GM21367 (cell line): ENCODE data around the gene RGS3.

ENCODE experiments used
- ATAC-seq: cut with Tn5 transposase; IDR thresholded peaks from one replicate; pipeline ENCODE4 v1.9.1; 2021; ENCODE audit not compliant: unreplicated experiment

The RGS3 gene

DNA sequence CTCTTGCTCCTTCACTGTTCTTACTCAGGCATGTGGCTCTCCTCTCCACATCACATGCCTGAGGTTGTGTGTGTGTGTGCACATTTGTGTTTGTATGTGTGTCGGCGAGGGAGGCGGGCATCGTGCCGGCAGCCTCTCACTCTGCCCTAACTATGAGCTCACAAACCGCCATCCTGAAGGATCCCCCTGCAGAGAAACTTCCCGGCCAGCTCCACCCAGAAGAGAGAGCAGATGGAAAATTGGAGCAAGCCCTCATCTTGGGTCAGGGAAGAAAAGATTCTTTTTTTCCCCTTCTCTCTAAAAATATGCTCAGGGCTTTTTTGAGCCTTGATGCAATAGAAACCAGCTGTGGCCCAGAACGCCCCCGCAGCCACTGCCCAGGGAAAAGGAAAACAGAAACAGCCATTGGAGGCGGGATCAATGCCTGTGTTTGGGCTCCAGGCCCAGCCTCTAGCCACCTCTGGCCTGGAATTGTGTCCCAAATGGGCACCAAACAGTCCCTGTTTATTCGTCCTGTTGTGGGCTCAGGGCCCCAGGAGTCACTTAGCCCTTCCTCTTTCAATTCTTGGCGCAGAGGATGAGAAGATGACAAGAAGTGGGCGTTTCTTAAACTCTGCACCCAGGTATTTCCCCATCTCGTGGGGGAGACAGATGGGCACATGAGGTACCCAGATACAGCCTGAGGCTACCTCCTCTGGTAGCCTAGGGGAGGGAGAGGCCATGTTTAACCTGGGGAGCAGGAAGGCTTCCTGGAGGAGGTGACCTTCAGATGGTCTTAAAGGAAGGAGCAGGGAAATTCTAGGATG lies 151.5 kb downstream of the RGS3 start:
- no peak for ATAC-seq

DNA sequence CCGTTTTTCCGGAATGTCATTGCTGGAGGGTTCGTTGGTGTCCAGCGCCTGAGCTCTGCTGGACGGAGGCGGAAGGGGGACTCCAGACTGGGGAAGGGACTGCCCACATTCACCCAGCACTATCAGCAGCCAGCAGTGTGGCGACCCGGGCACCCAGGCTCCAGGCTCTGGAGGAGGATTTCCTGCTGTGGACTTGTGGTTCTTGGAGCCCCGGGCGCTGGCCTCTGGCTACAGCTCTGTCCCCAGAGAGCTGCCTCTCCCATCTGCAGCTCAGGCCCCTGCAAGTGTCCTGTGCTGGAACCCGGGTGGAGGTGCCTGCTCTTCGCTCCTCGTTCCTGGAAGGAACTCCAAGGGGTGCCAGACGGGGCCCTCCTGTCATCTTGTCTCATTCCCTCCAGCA lies 152.6 kb downstream of the RGS3 start:
- no peak for ATAC-seq

DNA sequence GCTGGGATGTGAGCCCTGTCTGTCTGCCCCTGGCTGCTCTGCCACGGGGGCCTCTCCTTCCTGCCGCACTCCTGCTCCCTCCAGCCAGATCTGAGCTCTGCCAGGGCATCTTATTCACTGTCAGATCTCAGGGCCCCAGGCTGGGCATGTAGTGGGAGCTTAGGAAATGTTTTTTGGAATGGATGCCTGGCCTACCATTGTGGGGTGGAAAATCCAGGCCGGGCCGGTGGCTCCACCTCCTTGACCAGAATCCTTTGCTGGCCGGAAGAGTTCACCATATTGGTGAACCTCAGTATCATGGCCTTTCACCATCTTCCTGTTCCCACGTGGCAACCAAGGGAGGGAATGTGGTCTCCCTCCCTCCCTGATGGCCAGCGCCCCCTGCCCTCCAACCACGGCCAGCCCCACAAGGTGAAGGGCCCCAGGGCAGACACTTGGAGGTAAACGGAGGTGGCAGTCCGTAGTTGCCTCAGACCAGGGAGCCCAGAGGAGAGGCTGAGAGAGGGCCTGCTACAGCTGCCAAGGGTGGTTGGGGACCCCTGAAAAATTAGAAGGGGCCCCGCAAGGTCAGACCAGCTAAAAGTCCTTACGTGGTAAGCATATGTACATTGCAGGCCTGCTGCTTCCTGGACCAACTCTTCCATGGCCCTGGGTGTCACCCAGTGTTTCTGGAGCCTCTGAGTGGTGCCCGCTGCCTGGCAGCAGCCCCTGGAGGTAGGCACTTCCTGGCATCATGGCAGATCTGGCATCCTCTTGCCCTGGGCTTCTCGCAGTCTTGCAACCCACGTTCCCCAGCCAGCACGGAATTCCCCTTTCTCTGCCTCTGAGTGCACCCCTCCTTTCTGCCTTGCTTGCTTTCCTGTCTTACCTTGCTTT lies 153.3 kb downstream of the RGS3 start:
- ATAC-seq: no peak

DNA sequence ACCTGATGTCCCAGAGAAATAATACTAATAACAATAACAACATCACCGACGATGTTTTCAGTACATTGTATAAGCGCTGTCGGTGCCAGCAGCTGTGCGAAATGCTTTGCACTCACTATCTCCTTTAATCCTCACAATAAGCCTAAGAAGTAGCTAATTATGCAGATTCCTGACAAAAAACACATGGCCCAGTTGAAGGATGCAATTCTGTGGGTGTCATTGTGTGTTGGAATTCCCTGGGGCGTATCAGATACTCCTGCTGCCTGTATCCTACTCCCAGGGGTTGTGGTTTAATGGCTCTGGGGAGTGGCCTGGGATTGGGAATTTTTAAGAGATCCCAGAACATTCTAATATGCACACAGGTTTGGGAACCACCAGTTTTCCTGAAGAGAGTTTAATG lies 154.0 kb downstream of the RGS3 start:
- no peak for ATAC-seq

DNA sequence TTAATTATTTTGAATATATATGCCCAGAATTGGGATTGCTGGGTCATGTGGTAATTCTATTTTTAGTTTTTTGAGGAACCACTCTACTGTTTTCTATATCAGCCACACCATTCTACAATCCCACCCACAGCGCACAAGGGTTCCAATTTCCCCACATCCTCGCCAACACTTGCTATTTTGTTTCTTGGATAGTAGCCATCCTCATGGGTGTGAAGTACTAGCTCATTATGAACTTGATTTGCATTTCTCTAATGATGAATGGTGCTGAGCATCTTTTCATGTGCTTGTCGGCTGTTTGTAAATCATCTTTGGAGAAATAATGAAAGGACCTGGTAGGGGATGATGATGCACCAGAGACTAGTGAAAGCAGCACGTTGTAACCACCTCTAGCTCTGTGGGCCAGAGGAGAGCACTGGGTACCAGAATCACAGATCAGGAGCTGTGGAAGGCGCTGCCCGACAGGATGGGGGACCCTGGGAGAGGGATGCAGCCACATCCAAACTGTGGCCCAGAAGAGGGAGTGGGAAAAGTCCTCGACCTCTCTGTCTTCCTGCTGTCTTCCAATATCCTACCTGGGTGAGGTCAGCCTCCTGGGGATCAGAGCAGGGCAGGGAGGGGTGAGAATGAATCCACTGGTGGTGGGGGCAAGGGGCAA lies 155.4 kb downstream of the RGS3 start:
- no peak for ATAC-seq

DNA sequence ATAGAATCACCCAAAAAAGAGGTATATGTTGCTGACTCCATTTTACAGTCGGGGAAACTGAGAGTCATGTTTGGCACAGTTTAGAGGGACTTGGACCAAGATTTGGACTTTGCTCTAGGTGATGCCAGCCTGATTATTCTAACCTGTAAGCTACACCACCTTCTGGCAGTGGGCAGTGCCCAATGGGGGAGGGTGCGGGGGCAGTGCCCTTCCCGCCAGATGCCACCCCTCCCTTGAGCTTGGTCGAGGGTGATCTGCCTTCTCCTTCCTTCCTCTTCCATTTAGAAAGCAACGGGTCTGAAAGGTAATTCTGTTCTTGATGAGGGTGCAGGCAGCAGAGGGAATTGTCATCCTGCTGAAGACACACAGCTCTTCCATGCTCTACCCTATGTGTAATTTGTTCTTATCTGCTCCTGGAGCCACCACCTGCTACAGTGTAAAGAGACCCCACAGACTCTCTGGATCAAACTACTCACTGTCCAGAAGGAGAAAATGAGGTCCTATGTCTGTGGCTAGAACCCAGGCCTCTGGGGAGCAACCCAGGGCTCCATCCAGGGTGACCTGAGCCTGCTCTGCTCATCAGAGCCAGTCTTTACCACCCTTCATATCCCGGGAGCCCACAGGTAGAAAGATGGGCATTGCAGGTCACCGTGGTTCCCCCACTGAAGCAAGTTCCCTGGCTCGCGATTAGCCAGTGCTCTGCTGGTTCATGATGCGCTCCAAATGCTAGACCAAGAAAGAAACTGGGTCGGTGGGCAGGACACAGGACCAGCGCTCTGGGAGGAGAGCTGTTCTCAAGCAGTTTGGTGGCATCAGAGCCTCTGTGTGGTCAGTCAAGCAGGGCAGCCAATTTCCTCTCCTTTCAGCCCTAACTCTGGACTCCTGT lies 156.2 kb downstream of the RGS3 start:
- ATAC-seq: no peak

DNA sequence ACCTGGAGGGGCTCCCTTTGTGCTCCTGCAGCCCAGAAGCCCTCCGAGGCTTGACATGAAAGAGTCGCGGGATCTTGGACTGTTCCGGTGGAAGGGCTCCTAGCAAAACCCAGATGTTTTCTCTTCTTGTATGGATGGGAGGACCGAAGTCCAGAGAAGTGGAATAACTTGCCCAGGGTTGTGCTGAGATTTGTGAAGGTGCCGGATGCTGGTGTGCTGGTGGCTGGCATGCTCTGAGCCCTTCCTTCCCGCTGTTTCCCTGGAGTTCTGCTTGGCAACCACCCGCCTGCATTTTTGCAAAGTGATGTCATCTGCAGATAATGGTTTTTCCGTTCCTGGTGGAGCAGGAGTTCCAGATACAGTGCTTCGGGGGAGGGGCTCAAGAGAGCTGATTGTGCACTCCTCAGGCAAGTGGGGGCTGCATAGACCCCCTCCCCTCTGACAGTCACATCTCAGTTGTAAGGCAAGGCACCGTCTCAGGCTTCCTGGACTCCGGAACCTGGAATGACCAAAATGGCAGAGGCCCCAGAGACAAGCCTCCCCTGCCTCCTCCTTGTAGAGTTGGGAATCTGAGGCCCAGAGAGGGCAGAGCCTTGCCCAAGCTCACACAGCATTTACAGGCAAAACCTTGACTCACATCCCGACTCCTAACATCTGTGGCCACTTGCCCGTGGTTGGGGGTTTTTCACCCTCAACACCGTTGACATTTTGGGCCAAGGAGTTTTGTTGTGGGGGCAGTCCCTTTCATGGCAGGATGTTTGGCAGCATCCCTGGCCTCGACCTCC lies 157.0 kb downstream of the RGS3 start:
- ATAC-seq: no peak

DNA sequence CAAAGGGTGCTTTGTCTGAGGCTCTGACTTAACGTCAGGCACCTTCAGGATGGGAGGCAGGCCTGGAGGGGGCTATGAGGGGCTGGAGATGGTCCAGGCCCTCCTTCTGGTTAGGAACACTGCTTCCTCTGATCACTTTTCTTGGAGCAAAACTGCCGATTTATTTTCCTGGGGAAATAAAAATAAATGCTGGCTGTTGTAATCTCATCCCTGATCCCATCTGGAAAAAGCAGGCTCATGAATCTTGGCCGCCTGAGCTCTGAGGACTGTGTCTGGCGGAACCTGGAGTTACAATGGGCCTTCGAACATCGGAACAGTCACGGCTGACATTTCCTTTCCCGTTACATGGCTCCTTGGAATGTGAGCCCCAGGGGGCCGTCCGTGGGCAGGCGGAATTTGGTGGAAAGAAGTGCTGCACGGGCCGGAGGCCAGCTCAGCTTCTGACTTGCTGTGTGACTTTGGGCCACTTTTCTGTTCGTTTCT lies 157.8 kb downstream of the RGS3 start:
- no peak for ATAC-seq

DNA sequence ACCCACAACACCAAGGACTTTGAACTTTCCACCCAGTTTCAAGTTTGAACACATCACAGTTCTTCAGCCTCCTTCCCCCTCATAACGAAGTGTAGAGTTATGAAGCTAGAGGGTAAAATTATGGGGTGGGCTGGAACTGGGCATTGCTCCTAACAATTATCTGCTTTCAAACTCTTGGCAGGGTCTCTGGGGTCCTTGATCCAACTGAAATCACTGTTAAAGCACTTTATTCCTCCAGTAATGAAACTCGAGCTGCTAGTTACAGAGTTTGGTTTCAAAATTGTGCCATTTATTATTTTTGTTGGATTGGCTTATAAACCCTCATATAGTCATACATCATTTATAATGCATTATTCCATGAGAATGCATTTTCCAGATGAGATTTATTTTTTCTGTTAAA lies 158.5 kb downstream of the RGS3 start:
- no peak for ATAC-seq

DNA sequence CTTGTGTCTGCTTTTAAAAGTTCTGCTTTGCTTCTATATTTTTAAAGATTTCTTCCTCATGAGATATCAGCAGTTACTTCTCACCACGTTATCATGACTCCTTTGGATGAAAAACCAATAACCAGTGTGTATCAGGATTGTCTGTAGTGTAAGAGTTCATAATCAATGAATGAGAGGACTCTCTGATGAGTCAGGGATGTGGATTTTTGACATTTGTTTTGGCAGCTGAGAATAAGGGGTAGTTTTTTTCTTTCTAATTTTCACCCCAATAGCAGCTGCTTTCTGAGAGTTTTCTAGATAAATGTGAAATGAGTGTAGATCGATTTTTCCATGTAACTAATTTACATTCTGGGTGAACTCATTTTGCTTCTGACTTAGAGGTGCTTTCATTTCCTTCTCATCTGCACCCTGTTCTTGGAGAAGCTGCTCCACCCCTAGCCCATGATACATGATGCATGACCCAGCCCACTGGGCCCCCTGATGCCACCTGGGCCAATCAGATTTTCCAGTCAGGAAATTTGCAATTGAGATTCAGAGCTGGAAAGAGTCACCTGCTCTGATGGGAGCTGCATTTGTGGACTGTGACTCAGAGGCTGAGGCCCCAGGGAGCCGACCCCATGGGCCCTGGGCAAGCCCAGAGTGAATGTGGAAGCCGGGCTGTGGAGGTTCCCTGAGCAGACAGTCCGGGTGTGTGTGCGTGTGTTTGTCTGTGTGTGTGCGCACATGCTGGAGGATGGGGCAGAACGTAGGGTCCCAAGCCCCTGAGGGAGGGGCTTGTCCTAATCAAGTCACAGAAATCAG lies 159.3 kb downstream of the RGS3 start:
- peak; percentile 71 for ATAC-seq

DNA sequence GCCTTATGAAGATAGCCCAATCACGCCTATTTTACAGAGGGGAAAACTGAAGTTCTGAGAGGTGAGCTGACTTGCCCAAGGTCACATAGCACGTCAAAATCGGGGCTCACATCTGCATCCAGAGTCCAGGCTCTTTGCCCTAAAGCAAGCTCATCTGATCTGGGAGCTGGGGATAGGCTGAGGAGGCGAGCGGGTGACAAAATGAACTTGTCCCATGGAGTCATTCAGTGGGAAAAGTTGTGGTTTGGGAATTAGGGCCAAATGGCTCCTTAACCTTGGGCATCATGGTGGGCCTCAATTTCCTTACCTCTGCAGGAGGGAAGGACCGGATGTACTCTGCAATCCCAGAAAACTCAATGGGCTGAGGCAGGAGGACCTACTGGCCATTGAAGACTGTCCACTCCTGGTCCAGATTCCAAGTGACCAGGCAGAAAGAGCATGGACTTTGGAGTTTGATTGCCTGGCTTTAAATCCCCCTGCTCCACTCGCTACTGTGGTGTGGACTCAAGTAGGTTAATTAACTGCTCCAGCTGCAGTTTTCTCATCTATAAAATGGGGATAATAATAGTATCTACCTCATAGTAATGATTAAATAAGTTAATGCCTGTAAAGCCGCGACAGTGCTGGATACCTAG lies 160.4 kb downstream of the RGS3 start:
- ATAC-seq: no peak

DNA sequence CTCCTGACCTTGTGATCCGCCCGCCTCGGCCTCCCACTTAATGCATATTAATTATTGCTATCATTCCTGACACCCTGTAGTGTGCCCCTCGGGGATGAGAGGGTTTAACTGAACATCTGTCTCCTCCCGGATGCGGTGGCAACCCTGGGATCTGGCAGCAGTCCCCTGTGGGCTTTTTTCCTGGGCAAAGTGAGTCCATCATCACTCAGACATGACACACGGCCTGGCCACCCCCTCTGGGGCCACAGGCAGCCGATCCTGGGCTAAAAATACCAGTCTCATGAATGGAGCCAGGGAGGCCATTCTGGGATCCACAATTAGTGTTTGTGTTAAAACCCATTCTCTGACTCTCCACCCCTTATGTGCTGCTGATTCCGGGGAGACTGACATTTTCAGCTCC lies 161.2 kb downstream of the RGS3 start:
- ATAC-seq: no peak

DNA sequence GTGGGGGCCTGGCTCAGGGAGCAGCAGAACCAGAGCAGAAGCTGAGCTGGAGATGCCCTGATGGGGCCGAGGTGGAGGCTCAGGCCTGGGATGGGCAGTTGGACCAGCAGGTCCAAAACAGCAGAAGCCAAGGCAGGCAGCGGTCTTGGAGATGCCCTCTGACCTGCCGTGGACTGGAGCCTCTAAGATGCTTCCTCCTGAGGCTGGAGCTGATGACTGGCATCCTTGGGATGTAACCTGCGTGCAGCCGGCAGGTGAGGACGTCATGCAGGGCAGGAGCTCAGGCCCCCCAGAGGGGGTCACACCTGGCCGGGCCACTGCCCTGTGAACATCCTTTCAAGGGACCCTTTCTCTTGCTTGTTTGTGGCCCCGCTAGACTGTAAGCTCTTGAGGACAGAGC lies 162.0 kb downstream of the RGS3 start:
- ATAC-seq: no peak

DNA sequence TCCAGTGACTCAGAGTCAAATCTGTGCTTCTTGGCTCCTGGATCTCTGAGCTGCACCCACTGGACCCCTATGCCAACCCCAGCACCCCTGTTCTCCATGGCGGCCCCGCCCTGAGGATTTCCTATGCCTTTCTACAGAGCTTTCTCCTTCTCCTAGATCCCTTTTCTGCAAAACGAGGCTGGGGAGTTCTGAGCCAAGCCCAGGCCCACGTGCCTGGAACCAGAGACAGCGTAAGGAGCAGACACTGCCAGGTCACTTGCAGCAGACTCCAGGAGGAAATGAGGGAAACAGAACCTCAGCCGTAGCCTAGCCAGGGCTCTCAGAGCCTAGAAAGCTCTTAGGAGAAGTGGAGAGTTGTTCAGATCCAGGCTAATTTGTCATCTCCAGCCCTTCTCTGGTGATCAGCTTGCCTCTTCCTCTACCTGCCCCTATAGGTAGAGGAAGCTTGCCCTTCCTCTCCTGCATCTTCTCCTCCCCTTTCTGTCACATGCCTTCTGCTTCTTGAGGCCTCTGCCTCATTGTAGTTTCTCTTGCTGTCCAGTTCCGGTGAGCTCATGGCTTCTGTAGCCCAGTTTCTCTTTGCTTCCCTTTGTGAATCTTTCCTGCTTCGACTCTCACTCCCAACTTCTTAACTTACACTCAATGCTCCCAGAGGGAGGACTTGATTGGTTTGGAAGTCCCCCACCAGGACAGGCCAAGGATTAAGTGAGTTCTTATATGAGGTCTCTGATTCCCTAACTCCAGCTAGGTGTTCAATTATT lies 163.4 kb downstream of the RGS3 start:
- ATAC-seq: no peak

DNA sequence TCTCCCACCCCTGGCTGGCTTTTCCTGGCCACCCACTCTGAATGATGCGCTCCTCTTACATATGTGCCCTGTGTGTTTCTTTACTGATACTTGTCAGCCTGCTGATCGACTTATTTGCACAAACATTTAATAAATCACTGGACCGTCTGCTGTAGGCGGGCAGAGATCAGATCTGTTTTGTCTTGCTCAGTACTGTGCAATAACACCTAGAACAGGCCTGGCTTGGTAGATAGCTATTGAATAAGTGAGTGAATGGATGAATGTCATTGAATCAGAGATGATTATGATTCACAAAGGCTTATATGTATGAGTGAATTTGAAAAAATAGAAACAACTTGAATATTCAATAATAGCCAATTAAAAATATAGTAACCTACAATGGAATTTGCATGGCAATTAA lies 165.1 kb downstream of the RGS3 start:
- no peak for ATAC-seq

DNA sequence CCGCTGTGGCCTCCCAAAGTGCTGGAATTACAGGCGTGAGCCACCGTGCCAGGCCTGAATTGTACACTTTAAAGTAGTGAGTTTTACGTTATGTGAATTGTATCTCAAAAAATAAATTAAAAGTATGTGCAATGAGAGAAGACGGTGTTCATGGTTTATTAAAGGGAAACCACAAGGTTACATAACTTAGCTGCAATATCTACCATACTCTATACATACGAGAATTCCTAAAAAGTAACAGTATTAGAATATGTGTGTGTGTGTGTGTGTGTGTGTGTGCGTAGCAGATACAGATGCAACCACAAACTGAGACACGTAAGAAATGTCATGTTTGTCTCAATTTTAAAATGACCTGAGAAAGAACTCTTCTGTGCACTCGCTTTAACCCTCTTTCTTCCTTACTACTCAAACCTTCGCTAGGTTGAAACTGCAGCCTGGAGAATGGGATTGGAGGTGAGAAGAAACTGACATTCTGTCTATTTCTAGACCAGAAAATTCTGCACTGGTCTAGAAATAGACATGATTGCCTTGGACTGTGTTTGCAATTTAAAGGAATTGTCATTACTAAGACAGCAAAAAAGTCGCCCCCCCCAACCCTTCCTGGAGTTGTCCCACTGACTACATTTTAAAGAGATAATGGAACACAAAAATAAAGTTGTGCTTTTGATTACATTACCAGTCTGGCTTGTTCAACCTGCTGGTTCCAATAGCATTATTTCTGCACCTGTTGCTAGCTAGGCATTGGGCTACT lies 167.0 kb downstream of the RGS3 start:
- no peak for ATAC-seq

DNA sequence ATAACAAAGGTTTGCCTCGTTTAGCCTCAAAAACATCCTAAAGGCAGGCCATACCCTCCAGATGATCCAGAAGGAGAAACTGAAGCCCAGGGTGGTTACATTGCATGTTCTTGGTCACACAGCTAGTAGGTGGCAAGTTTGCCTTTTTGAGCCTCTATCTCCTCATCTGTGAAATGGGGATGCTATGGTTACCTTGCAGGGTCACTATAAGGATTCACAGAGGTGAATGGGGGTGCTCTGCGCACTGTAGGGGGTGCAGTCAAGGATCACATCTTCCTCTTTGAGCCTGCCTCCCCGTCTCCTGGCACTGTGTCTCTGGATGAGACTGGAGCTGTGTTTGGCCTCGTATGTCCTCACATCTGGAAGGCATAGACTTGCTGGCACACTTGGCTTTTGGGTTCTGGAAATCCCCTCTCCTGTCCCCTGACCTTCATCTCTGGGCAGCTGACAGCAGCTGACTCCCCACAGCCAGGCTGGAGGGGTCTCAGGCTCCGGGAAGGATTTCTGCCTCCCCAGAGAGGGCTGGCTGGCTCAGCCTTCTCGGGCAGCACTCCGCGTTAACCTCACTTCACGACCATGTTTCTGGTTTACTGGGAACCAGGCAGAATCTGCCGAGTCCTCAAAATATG lies 167.7 kb downstream of the RGS3 start:
- ATAC-seq: no peak
